CD4-positive, alpha-beta T cell (primary cell): ENCODE data around the gene THOC7. TPM values are rescaled to one million over a fixed set of nuclear protein-coding genes. Genes with fewer than 3 reads are reported as not detected.

ENCODE experiments used
- ATAC-seq: fragments of 200-7000 bp; cut with Tn5 transposase; one replicate; pipeline ENCODE4 v1.10.0; 2022; ENCODE audit warnings: mild to moderate bottlenecking; ENCODE audit not compliant: poor library complexity
- CTCF ChIA-PET: fragments of 350-600 bp; sonication (Branson Sonifier 250); formaldehyde crosslinking; loops from one replicate; lab custom pipeline; 2021; ENCODE audit warnings: antibody characterized with exemption, inconsistent platforms; lab: Charles Lee
- POLR2A ChIA-PET: fragments of 350-600 bp; sonication (Branson Sonifier 250); formaldehyde crosslinking; loops from one replicate; lab custom pipeline; 2021; ENCODE audit warnings: antibody characterized with exemption, inconsistent platforms; lab: Charles Lee
- DNase-seq, 14 experiments: peaks; one replicate each; pipeline ENCODE4 v3.0.0-alpha.2; 2013 to 2020; ENCODE audit warnings: mixed read lengths in 2 of 14
- H3K27ac ChIP-seq, 2 donors: one replicate each; pipeline versions ENCODE4 v1.5.1 to v1.7.0; 2013; ENCODE audit warnings: low read length in 2 of 2, low read depth in 1 of 2, mild to moderate bottlenecking in 1 of 2
- H3K27me3 ChIP-seq, 2 experiments: 1 replicate in 1 of 2; 2 replicates in 1 of 2; pipeline versions ENCODE4 v1.6.1 to v1.7.0; 2013; ENCODE audit warnings: low read length in 2 of 2, control low read depth in 1 of 2, mild to moderate bottlenecking in 1 of 2, moderate library complexity in 1 of 2; ENCODE audit not compliant: insufficient read depth in 2 of 2, control insufficient read depth in 1 of 2
- H3K36me3 ChIP-seq: one replicate; pipeline ENCODE4 v1.6.1; 2013; ENCODE audit warnings: low read length, control low read depth; ENCODE audit not compliant: insufficient read depth
- H3K4me1 ChIP-seq: one replicate; pipeline ENCODE4 v1.6.1; 2013; ENCODE audit warnings: low read length, control low read depth; ENCODE audit not compliant: insufficient read depth
- H3K4me3 ChIP-seq: one replicate; pipeline ENCODE4 v1.5.1; 2013; ENCODE audit warnings: mild to moderate bottlenecking, low read length, moderate library complexity
- H3K9me3 ChIP-seq, 2 experiments: 1 replicate in 1 of 2; 2 replicates in 1 of 2; pipeline versions ENCODE4 v1.6.1 to v1.7.0; 2013; ENCODE audit warnings: low read length in 2 of 2, mild to moderate bottlenecking in 2 of 2, control low read depth in 1 of 2, moderate library complexity in 1 of 2; ENCODE audit not compliant: control insufficient read depth in 1 of 2, insufficient read depth in 1 of 2
- H3K27ac Mint-ChIP-seq: one replicate; pipeline ENCODE4 v1.8.0; 2020; ENCODE audit warnings: mixed read lengths
- H3K27me3 Mint-ChIP-seq: one replicate; pipeline ENCODE4 v1.8.0; 2021; ENCODE audit warnings: mixed read lengths
- H3K36me3 Mint-ChIP-seq: one replicate; pipeline ENCODE4 v1.8.0; 2021; ENCODE audit warnings: low read depth, mixed read lengths
- H3K4me1 Mint-ChIP-seq: one replicate; pipeline ENCODE4 v1.8.0; 2021; ENCODE audit warnings: low read depth, mixed read lengths
- H3K4me3 Mint-ChIP-seq: one replicate; pipeline ENCODE4 v1.8.0; 2020; ENCODE audit warnings: mild to moderate bottlenecking, mixed read lengths
- H3K9me3 Mint-ChIP-seq: one replicate; pipeline ENCODE4 v1.8.0; 2020; ENCODE audit warnings: mixed read lengths
- intact Hi-C, 2 experiments: fragments of 100-400 bp; cut with DNase I in 1 of 2; cut with micrococcal nuclease in 1 of 2; formaldehyde crosslinking; loops; one replicate each; pipeline versions ENCODE4 v1.15.1 to v1.9.0; 2023 to 2025; cut with DNase I, micrococcal nuclease
- total RNA-seq, 174 experiments: library from RNA in 2 of 174; stranded (reverse) in 2 of 174; gene quantifications; one replicate each; pipeline ENCODE4 v1.2.3 and lab custom pipeline; 2021 to 2026
- TF ChIP-seq, protein P1 (sequence below): fragments of 200-600 bp; IDR thresholded peaks from one replicate; pipeline ENCODE4 v1.8.0; 2022; ENCODE audit warnings: antibody characterized with exemption, mild to moderate bottlenecking

THOC7 gene
- total RNA-seq, 2 experiments from 2014 or later = 21.6 to 23.7 TPM

DNA sequence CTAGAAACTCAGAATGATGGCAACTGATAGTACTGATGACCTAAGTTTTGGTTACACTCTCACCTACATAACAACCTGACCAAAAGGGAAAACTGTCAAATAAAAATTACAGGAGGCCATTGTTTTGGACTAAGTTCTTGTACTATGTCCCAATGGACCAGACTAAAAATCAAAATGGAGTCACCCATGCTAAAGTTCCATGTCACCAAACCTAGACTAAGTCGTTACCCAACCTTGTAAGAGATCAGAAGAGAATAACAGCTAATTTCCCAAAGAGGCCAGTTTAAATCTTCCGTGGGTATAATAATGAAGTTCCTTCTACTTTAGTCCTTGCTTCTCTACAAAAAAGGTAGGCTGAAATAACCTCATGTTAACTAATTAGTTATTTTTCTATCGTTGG is 12.3 kb downstream of the THOC7 start:
- Mint-ChIP-seq H3K4me3 (no peak overlapping the region), H3K9me3 (no peaks in the 10 kb centered on the region), H3K4me1 (peaks cover 13% of the 10 kb centered on the region), H3K36me3 (peaks cover 36% of the 10 kb centered on the region), H3K27me3 (no peaks in the 10 kb centered on the region), H3K27ac (no peak overlapping the region)
- ChIA-PET POLR2A (no interaction called here), CTCF (no interaction called here)
- Histone ChIP-seq H3K4me3 (no peak overlapping the region), H3K9me3 (no peaks in the 10 kb centered on the region), H3K4me1 (no peaks in the 10 kb centered on the region), H3K36me3 (no peaks in the 10 kb centered on the region), H3K27ac (no peak overlapping the region), H3K27me3 (no peaks in the 10 kb centered on the region)
- no peak for ATAC-seq
- intact Hi-C loops = no loop called here
- DNase-seq = no peak
- TF ChIP-seq, protein P1, sequence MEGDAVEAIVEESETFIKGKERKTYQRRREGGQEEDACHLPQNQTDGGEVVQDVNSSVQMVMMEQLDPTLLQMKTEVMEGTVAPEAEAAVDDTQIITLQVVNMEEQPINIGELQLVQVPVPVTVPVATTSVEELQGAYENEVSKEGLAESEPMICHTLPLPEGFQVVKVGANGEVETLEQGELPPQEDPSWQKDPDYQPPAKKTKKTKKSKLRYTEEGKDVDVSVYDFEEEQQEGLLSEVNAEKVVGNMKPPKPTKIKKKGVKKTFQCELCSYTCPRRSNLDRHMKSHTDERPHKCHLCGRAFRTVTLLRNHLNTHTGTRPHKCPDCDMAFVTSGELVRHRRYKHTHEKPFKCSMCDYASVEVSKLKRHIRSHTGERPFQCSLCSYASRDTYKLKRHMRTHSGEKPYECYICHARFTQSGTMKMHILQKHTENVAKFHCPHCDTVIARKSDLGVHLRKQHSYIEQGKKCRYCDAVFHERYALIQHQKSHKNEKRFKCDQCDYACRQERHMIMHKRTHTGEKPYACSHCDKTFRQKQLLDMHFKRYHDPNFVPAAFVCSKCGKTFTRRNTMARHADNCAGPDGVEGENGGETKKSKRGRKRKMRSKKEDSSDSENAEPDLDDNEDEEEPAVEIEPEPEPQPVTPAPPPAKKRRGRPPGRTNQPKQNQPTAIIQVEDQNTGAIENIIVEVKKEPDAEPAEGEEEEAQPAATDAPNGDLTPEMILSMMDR = no peak

DNA sequence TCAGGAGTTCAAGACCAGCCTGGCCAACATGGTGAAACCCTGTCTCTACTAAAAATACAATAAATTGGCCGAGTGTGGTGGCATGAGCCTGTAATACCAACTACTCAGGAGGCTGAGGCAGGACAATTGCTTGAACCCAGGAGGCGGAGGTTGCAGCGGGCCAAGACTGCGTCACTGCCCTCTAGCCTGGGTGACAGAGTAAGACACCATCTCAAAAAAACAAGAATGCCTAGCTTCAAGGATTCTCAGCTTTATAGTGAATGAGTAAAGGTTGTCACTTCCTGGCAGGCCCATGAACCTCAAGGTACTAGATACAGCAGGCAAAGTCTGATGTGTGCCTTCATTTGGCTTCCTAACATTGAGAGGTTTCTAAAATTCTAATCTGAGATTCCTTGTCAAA is 14.4 kb downstream of the THOC7 start:
- H3K4me3 ChIP-seq = no peak overlapping the region
- no peaks in the 10 kb centered on the region for H3K36me3 ChIP-seq
- H3K27ac ChIP-seq = no peak overlapping the region
- intact Hi-C loops = no loop called here
- no peak overlapping the region for H3K27ac Mint-ChIP-seq
- no peaks in the 10 kb centered on the region for H3K4me1 Mint-ChIP-seq
- no peaks in the 10 kb centered on the region for H3K9me3 ChIP-seq
- ChIA-PET POLR2A (no interaction called here), CTCF (interaction anchor here (1.0 kb wide), 1 partner anchor 174 kb away, joined by 3 read pairs; the partner anchor contains the start of gene PSMD6)
- H3K4me3 Mint-ChIP-seq = no peak overlapping the region
- H3K9me3 Mint-ChIP-seq = no peaks in the 10 kb centered on the region
- no peaks in the 10 kb centered on the region for H3K4me1 ChIP-seq
- TF ChIP-seq, protein P1 = no peak
- DNase-seq (no peak), ATAC-seq (no peak)
- peaks cover 33% of the 10 kb centered on the region for H3K36me3 Mint-ChIP-seq
- no peaks in the 10 kb centered on the region for H3K27me3 ChIP-seq
- H3K27me3 Mint-ChIP-seq = no peaks in the 10 kb centered on the region

DNA sequence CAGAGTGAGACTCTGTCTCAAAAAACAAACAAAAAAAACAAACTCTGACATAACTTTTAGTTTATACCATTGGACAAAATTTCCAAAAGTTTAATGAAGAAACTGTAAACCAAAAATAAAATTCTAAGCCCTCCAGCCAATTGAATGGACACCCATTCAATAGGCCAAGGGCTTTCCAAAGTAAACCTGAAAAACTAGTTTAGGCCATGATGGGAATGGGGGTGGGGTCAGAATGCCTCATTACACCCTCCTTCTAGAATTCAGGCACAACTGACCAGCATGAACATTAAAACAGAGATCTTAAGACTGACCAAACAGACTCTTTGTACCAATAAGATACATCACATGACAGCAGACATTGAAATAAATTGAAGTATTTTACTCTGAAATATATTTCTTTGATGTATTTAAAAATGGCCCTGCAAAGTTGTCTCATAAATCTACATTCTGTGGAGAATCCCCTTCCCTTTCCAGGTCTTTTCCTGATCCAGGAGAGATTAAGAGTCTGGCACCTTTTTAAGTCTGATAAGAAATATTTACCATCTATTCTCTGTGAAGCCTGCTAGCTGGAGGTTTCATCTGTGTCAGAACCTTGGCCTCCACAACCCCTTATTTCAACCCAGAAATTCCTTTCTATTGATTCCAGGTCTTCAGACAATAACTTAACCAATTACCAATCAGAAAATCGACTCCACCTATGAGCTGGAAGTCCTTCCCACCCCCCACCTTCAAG is 15.7 kb downstream of the THOC7 start:
- ChIA-PET POLR2A (no interaction called here), CTCF (interaction anchor here (1.0 kb wide), 1 partner anchor 175 kb away, joined by 3 read pairs; the partner anchor contains the start of gene PSMD6)
- no peaks in the 10 kb centered on the region for H3K4me1 Mint-ChIP-seq
- TF ChIP-seq, protein P1 = no peak
- H3K4me3 Mint-ChIP-seq = no peak overlapping the region
- H3K27me3 Mint-ChIP-seq = no peaks in the 10 kb centered on the region
- ATAC-seq (no peak), DNase-seq (no peak)
- no peaks in the 10 kb centered on the region for H3K9me3 Mint-ChIP-seq
- Histone ChIP-seq H3K27ac (no peak overlapping the region), H3K4me3 (no peak overlapping the region), H3K4me1 (no peaks in the 10 kb centered on the region), H3K9me3 (peaks cover under 1% of the 10 kb centered on the region in 2 experiments), H3K27me3 (no peaks in the 10 kb centered on the region), H3K36me3 (no peaks in the 10 kb centered on the region)
- peaks cover 25% of the 10 kb centered on the region for H3K36me3 Mint-ChIP-seq
- no peak overlapping the region for H3K27ac Mint-ChIP-seq
- intact Hi-C loops = no loop called here
